Urothelium cell line (cell line): ENCODE results near the gene CFAP100.

ENCODE experiments used
- DNase-seq: peaks from one replicate; pipeline ENCODE4 v3.0.0; 2011; ENCODE audit warnings: low spot score, mixed read lengths
- FAIRE-seq: peaks from 2 replicates; lab custom pipeline; 2011; peaks lifted over from hg19 to GRCh38; lab: Jason Lieb, UNC

CFAP100 gene

GRCh38 chr3:126373682-126374601 is 20.8 kb upstream of the CFAP100 start:
- DNase-seq (no peak), FAIRE-seq (peak; percentile 35)

DNA sequence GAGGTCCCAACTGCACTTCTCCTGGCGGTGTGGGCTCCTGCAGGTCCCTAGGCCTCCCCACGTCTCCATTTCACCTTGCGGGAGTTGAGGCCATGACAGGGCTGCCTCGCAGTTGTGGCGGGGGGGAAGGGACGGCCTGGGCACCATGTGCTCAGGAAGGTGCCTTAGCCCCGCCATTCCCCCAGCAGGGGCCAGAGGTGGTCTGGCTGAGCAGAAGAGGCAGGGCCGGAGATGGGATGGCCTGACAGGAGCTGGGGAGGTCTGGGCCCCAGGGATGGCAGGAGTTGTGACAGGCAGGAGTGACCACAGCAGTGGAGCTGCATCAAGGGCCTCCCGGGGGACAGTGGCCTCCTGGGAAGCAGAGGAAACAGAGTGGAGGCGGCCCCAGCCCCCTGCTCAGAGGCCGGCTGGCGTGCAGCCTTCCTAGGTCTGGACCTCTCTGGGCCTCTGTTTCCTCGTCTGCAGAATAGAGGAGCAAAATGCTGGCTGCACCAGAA is 18.8 kb upstream of the CFAP100 start:
- no peak for FAIRE-seq
- DNase-seq = no peak

DNA sequence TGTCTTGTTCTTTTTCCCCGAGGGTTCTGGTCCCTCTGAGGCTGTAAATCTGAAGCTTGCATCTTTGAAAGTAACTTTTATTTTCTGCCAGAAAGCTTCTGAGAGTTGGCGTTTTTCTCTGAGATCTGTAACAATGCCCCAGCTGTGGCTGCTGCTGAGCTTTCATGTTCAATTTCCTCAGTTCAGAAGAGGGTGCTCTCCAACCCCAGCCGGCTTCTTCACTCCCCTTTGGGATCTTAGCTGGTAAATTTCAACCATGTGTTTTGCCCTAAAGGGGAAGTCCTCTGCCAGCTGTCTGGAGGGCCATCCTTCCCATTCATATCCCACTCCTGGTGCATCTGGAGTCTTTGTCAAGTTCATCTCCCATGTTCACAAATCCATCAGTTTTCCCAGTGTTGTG is 18.3 kb upstream of the CFAP100 start:
- DNase-seq = no peak
- FAIRE-seq = no peak

DNA sequence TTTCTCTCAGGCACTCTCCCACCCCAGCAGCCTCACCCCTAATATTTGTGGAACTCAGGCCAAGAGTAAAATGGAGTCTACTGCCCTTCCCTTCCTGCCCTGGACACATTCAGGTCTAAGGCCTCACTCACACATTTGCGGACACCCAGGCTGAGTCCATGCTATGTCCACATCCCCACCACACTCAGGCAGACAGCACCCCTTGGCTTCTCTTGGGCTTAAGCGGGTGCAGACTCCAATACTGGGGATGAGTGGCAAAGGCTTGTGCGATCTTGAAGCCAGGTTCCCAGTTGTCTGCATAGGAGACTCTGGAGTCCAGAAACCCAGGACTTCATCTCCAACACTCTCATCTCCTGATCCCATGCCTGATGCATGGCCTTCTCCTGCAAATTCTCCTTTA is 17.5 kb upstream of the CFAP100 start:
- DNase-seq (no peak), FAIRE-seq (peak; percentile 48)

- DNase-seq = no peak
- peak; percentile 71 for FAIRE-seq
These were observed 16.4 kb upstream of the CFAP100 start for GRCh38 chr3:126378341-126378751.

DNA sequence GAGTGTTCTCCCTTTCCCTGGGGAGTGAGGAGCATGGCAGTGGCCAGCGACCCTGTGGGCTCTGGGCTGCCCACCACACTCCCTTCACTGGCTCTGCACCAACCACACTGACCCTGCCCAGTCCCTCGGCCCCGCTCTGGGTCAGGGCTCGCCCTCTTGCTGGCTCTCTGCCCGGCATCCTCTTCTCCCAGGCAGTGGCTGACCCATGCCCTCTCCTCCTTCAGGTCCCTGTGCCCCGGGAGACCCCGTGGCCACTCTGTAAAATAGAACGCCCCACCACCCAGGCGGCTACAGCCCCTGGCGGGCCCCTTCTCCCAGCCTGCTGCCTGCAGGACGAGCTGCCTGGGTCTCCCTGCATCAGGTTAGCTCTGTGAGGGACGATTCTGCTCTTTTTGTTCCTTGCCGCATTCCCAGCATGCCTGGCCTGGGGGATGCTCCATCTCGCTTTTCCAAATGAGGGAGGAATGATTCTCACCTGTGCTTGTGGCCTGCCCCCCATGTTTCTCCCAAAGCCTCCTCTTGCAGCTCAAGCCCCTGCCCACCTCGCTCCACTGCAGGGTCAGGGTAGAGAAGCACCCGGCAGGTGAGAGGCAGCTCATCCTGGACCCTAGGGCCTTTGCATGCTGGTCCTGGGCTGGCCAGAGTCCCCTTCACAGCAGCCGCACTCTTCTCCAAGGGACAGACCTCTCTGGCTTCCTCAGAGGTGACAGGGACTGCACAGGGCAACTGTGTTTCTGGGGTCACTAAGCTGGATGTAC is 14.5 kb upstream of the CFAP100 start:
- DNase-seq = no peak
- no peak for FAIRE-seq

GRCh38 chr3:126381966-126382365 is 12.7 kb upstream of the CFAP100 start:
- DNase-seq = no peak
- FAIRE-seq = peak; percentile 44

GRCh38 chr3:126389112-126389793 is 5.5 kb upstream of the CFAP100 start:
- DNase-seq = peak; percentile 94
- FAIRE-seq = peak; percentile 99

GRCh38 chr3:126389794-126390146 is 4.9 kb upstream of the CFAP100 start:
- no peak for FAIRE-seq
- DNase-seq = no peak

GRCh38 chr3:126390201-126390600 is 4.5 kb upstream of the CFAP100 start:
- DNase-seq (no peak), FAIRE-seq (no peak)

- no peak for FAIRE-seq
- DNase-seq = no peak
These were observed 4.0 kb upstream of the CFAP100 start for GRCh38 chr3:126390751-126391150.

DNA sequence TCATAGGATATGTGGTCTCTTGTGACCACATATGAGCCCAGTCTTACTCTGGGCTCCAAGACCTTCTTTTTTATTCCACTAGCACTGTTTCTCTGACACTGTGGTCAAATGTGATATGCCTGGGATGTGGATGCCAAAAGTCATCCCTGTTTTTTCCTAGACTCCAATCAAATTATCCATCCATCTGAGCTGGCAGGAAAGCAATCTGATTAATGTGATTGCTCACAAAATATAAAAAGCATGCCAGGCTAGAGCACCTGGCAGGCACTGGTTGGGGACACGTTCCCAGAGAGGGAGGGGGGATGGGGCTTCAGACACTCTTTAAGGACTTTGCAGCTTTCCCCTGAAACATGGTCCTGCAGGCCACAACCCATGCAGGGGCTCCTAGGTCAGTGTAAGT is 3.1 kb upstream of the CFAP100 start:
- FAIRE-seq (no peak), DNase-seq (no peak)

GRCh38 chr3:126392246-126392645 is 2.5 kb upstream of the CFAP100 start:
- FAIRE-seq = peak; percentile 40
- DNase-seq = no peak

- DNase-seq = no peak
- FAIRE-seq = peak; percentile 88
These were observed 1.1 kb upstream of the CFAP100 start for GRCh38 chr3:126393563-126393962.

GRCh38 chr3:126394977-126395321 is 240 bp downstream of the CFAP100 start:
- no peak for FAIRE-seq
- no peak for DNase-seq

DNA sequence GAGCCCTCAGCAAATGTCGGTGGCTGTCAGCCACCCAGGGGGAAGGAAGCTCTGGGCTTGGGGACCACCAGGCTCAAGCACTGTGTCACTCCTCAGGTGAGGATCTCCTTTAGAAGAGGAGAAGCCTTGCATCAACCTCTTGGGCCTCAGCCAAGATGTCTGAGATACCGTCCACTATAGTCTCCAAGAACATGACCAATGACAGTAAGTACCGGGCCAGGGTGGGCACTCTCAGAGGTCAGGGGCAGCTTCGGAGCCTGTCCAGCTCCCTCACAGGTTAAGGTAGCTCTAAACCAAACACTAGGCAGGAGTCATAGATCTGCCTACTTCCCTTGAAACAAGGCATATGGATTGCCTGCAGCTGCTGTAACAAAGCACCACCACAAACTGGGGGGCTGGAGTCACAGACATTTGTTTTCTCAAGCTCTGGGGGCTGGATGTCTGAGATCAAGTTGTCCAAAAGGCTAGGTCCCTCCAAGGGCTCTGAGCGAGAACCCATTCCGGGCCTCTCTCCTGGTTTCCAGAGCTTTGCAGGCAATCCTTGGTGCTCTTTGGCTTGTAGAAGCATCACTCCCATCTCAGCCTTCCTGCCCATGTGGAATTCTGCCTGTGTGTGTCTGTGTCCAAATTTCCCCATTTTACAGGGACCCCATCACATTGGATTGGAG is 1.3 kb downstream of the CFAP100 start:
- DNase-seq = no peak
- FAIRE-seq = peak; percentile 37

GRCh38 chr3:126396536-126396935 is 1.8 kb downstream of the CFAP100 start:
- DNase-seq = no peak

GRCh38 chr3:126397610-126398422 is 3.1 kb downstream of the CFAP100 start:
- no peak for DNase-seq
- FAIRE-seq = no peak

More at GRCh38 chr3:126396536-126396935, 1.8 kb downstream of the CFAP100 start:
- peak; percentile 63 for FAIRE-seq

DNA sequence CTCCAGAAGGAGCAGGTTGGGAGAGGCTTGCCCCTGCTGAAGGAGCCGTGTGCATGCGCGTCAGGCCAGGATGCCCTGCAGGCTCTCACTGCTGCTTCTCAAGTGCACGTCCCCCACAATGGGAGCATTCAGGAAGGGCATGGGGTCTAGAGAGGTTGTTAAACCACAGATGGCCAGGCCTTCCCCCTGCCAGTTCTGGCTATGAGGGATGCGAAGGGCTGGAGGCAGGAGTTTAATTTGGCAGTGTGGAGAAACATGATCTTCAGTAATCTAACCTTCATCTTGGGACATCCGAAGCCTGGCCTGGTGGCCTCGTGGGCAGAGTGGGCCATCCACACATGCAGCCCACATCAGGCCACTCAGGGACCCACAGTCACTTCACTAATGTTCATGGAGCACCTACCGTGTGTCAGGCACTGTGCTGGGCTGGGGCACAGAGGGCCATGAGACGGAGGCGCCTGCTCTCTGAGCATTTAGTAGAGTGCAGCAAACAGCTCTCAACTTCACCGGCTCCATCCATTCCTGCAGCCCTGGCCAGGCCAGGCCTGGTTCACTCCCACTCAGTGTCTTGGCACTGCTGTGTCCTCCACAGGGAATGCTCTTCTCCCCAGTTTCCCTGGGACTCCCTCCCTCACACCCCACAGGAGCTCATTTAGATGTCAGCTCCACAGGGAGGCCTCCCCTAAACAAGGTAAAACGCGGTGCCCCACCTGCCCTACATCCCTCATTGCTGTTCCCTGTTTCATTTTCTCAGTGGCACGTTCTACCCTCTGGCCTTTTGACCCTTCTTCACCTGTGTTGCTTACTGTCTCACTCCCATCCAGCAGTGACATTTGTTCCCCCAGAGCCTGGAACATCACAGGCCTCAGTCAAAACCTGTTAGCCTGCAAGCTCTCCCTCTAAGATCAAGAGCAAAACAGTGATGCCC is 4.0 kb downstream of the CFAP100 start:
- FAIRE-seq = peak; percentile 72

More for the DNA sequence above, 4.0 kb downstream of the CFAP100 start:
- no peak for DNase-seq
